Left lung (tissue), 10 donors: ENCODE data around the gene APOBR. TPM values are rescaled to one million over a fixed set of nuclear protein-coding genes. Genes with fewer than 3 reads are reported as not detected.
"Not testable (repeated sequence)": the region's sequence is repeated elsewhere in the genome, so short reads cannot be mapped to it uniquely, and the experiment has no call there.

ENCODE experiments used
- ATAC-seq: fragments of 200-7000 bp; cut with Tn5 transposase; one replicate; pipeline ENCODE4 v1.9.1; 2020; ENCODE audit warnings: moderate library complexity
- DNase-seq, 4 donors: peaks; one replicate each; pipeline ENCODE4 v3.0.0-alpha.2; 2013 to 2020
- H3K27ac ChIP-seq, 2 donors: fragments of 200-600 bp; sonication (generic) in 1 of 2; one replicate each; pipeline versions ENCODE4 v1.5.0 to v1.8.0; 2020 to 2021
- H3K27me3 ChIP-seq, 2 donors: fragments of 200-600 bp; sonication (generic) in 1 of 2; one replicate each; pipeline versions ENCODE4 v1.5.0 to v1.8.0; 2020 to 2021
- H3K36me3 ChIP-seq, 2 donors: fragments of 200-600 bp; sonication (generic) in 1 of 2; one replicate each; pipeline versions ENCODE4 v1.5.0 to v1.8.0; 2020 to 2021
- H3K4me1 ChIP-seq, 2 donors: fragments of 200-600 bp; one replicate each; pipeline ENCODE4 v1.8.0; 2021
- H3K4me3 ChIP-seq, 2 donors: fragments of 200-600 bp; sonication (generic) in 1 of 2; one replicate each; pipeline versions ENCODE4 v1.5.0 to v1.8.0; 2020 to 2021; ENCODE audit warnings: mild to moderate bottlenecking in 1 of 2
- H3K9me3 ChIP-seq, 2 donors: fragments of 200-600 bp; sonication (generic) in 1 of 2; one replicate each; pipeline versions ENCODE4 v1.5.0 to v1.8.0; 2020 to 2021
- CTCF ChIP-seq, 2 donors: fragments of 200-600 bp; sonication (generic) in 1 of 2; IDR thresholded peaks; one replicate each; pipeline versions ENCODE4 v1.5.0 to v1.8.0; 2021; ENCODE audit warnings: antibody characterized with exemption in 2 of 2
- intact Hi-C, 2 donors: fragments of 100-400 bp; cut with DNase I; formaldehyde crosslinking; loops; one replicate each; pipeline versions ENCODE4 v1.11.2 to v1.14.2; 2022
- polyA plus RNA-seq, 6 donors: library from polyadenylated mRNA; unstranded; fragments of 120-200 nt; gene quantifications; one replicate each; pipeline ENCODE4 v1.2.1, GENCODE V29; 2013; ENCODE audit not compliant: insufficient read length in 6 of 6
- total RNA-seq, 2 donors: library from RNA; stranded (reverse); fragmentation: NEBNext Ultra II Directional; extraction: Animal tissue kit (Norgen Biotek cat#: 25700); gene quantifications; one replicate each; pipeline ENCODE4 v1.2.1, GENCODE V29; 2021
- donor health status: DM: no; HTN: yes; CAD: no.
- donor health status: DM: no; HTN: no; CAD: no.

APOBR gene
- total and polyA plus RNA-seq, 8 donors, result 1.0 to 22.9 (median 1.5) TPM

GRCh38 chr16:28477311-28477920 lies 17.0 kb upstream of the APOBR start:
- peaks cover 0 to 98% of the 10 kb centered on the region in 2 donors for H3K36me3 ChIP-seq

GRCh38 chr16:28478506-28479180 lies 15.8 kb upstream of the APOBR start:
- no peak for DNase-seq

More at GRCh38 chr16:28477311-28477920, 17.0 kb upstream of the APOBR start:
- Histone ChIP-seq H3K27ac (no peak overlapping the region), H3K9me3 (no peaks in the 10 kb centered on the region), H3K4me1 (no peaks in the 10 kb centered on the region), H3K4me3 (no peak overlapping the region), H3K27me3 (no peaks in the 10 kb centered on the region)
- ATAC-seq (no peak), DNase-seq (no peak)
- intact Hi-C loops, result no loop called here
- no peak for TF ChIP-seq CTCF (IDR thresholded peaks at IDR 0.05)

GRCh38 chr16:28482026-28482425 lies 12.4 kb upstream of the APOBR start:
- ATAC-seq, result no peak
- intact Hi-C loops, result no loop called here
- H3K27ac ChIP-seq, result no peak overlapping the region
- H3K4me1 ChIP-seq, result no peaks in the 10 kb centered on the region
- H3K36me3 ChIP-seq, result peaks cover 0 to 96% of the 10 kb centered on the region in 2 donors
- no peak overlapping the region for H3K4me3 ChIP-seq
- no peak for TF ChIP-seq CTCF (IDR thresholded peaks at IDR 0.05)
- H3K27me3 ChIP-seq, result no peaks in the 10 kb centered on the region
- H3K9me3 ChIP-seq, result no peaks in the 10 kb centered on the region
- no peak for DNase-seq

More at GRCh38 chr16:28478506-28479180, 15.8 kb upstream of the APOBR start:
- Histone ChIP-seq H3K27me3 (no peaks in the 10 kb centered on the region), H3K9me3 (no peaks in the 10 kb centered on the region), H3K27ac (no peak overlapping the region), H3K4me3 (no peak overlapping the region), H3K4me1 (no peaks in the 10 kb centered on the region), H3K36me3 (peaks cover 0 to 98% of the 10 kb centered on the region in 2 donors)
- intact Hi-C loops, result no loop called here
- no peak for ATAC-seq
- no peak for TF ChIP-seq CTCF (IDR thresholded peaks at IDR 0.05)

- H3K4me1 ChIP-seq, DNase-seq, H3K27ac ChIP-seq, H3K4me3 ChIP-seq, intact Hi-C loops, H3K27me3 ChIP-seq, ATAC-seq, H3K9me3 ChIP-seq: not testable (repeated sequence)
- peaks cover 0 to 96% of the 10 kb centered on the region in 2 donors for H3K36me3 ChIP-seq
These were observed 11.1 kb upstream of the APOBR start for GRCh38 chr16:28483361-28483760.

- H3K36me3 ChIP-seq, result peaks cover 0 to 86% of the 10 kb centered on the region in 2 donors
- no peak overlapping the region for H3K4me3 ChIP-seq
- no peak for TF ChIP-seq CTCF (IDR thresholded peaks at IDR 0.05)
- intact Hi-C loops, result no loop called here
- ATAC-seq (no peak), DNase-seq (no peak)
- H3K27ac ChIP-seq, result no peak overlapping the region
- no peaks in the 10 kb centered on the region for H3K27me3 ChIP-seq
- peaks cover 3 to 24% of the 10 kb centered on the region in 2 donors for H3K4me1 ChIP-seq
- H3K9me3 ChIP-seq, result no peaks in the 10 kb centered on the region
These were observed 8.2 kb upstream of the APOBR start for GRCh38 chr16:28486266-28486665.
